Tibial artery (tissue), 4 donors: Measurements from ENCODE around the gene RPS5.

Source experiments
- DNase-seq, 2 donors: peaks; one replicate each; pipeline ENCODE4 v3.0.0-alpha.2; 2019
- H3K27ac ChIP-seq, 2 donors: fragments of 200-600 bp; sonication (generic) in 1 of 2; 1 replicate in 1 of 2; 2 replicates in 1 of 2; pipeline ENCODE4 v1.5.1; 2018 to 2019; ENCODE audit warnings: mild to moderate bottlenecking in 1 of 2
- H3K27me3 ChIP-seq, 2 donors: fragments of 200-600 bp; sonication (generic) in 1 of 2; one replicate each; pipeline versions ENCODE4 v1.5.1 to v1.6.0; 2016 to 2019
- H3K36me3 ChIP-seq, 3 donors: fragments of 200-600 bp; sonication (generic) in 2 of 3; one replicate each; pipeline ENCODE4 v1.5.1; 2016 to 2019; ENCODE audit warnings: mild to moderate bottlenecking in 2 of 3
- H3K4me1 ChIP-seq, 4 donors: fragments of 200-600 bp; sonication (generic) in 2 of 4; 1 replicate in 3 of 4; 2 replicates in 1 of 4; pipeline ENCODE4 v1.5.1; 2016 to 2019
- H3K4me3 ChIP-seq, 2 donors: fragments of 200-600 bp; sonication (generic) in 1 of 2; 1 replicate in 1 of 2; 2 replicates in 1 of 2; pipeline ENCODE4 v1.5.1; 2018 to 2019; ENCODE audit warnings: mild to moderate bottlenecking in 2 of 2
- H3K9me3 ChIP-seq, 3 donors: fragments of 200-600 bp; sonication (generic) in 1 of 3; one replicate each; pipeline ENCODE4 v1.5.1; 2016 to 2019
- intact Hi-C: fragments of 100-400 bp; cut with DNase I; formaldehyde crosslinking; loops from one replicate; pipeline ENCODE4 v1.15.0; 2023; ENCODE audit warnings: low total_unique reads
- TF ChIP-seq, protein P1 (sequence below), 2 experiments: fragments of 200-600 bp in 1 of 2; fragments of 450-650 bp in 1 of 2; IDR thresholded peaks; one replicate each; pipeline ENCODE4 v1.5.1; 2017 to 2019; ENCODE audit warnings: antibody characterized with exemption in 2 of 2, mild to moderate bottlenecking in 1 of 2, moderate library complexity in 1 of 2

The RPS5 gene

GRCh38 chr19:58380662-58381459, 6.2 kb upstream of the RPS5 start, which contains the start of gene ZNF837:
Gene ZNF837 (minus strand): TSS chr19:58381030. CDS start chr19:58369332, 11,698 bp downstream.
- no peaks in the 10 kb centered on the region for H3K9me3 ChIP-seq
- no peaks in the 10 kb centered on the region for H3K27me3 ChIP-seq
- intact Hi-C loops = loop anchor here (2.0 kb wide), 1 partner anchor 18 kb away; the partner anchor contains the start of gene ZNF497
- H3K4me1 ChIP-seq = peaks cover 6 to 33% (median 29%) of the 10 kb centered on the region in 4 donors
- peak within 1 kb of the TSS; percentile 87 to 95 for H3K27ac ChIP-seq
- H3K36me3 ChIP-seq = no peaks in the 10 kb centered on the region
- TF ChIP-seq, protein P1, sequence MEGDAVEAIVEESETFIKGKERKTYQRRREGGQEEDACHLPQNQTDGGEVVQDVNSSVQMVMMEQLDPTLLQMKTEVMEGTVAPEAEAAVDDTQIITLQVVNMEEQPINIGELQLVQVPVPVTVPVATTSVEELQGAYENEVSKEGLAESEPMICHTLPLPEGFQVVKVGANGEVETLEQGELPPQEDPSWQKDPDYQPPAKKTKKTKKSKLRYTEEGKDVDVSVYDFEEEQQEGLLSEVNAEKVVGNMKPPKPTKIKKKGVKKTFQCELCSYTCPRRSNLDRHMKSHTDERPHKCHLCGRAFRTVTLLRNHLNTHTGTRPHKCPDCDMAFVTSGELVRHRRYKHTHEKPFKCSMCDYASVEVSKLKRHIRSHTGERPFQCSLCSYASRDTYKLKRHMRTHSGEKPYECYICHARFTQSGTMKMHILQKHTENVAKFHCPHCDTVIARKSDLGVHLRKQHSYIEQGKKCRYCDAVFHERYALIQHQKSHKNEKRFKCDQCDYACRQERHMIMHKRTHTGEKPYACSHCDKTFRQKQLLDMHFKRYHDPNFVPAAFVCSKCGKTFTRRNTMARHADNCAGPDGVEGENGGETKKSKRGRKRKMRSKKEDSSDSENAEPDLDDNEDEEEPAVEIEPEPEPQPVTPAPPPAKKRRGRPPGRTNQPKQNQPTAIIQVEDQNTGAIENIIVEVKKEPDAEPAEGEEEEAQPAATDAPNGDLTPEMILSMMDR (IDR thresholded peaks at IDR 0.05) = peak in 1 of 2 experiments; percentile 30
- peak within 1 kb of the TSS; percentile 66 to 90 for H3K4me3 ChIP-seq
- peak; percentile 98 to 100 for DNase-seq

- peak overlapping the region; percentile 87 to 95 for H3K27ac ChIP-seq
- no peak for DNase-seq
- peak overlapping the region; percentile 66 to 90 for H3K4me3 ChIP-seq
- H3K27me3 ChIP-seq = no peaks in the 10 kb centered on the region
- intact Hi-C loops = loop anchor here (2.0 kb wide), 1 partner anchor 19 kb away; the partner anchor contains the start of gene ZNF497
- no peaks in the 10 kb centered on the region for H3K36me3 ChIP-seq
- peaks cover 6 to 39% (median 34%) of the 10 kb centered on the region in 4 donors for H3K4me1 ChIP-seq
- TF ChIP-seq, protein P1 (IDR thresholded peaks at IDR 0.05) = no peak
- no peaks in the 10 kb centered on the region for H3K9me3 ChIP-seq
These were observed 5.4 kb upstream of the RPS5 start for GRCh38 chr19:58381460-58382212.

GRCh38 chr19:58382997-58383603, 4.0 kb upstream of the RPS5 start:
- H3K4me1 ChIP-seq = peaks cover 6 to 46% (median 41%) of the 10 kb centered on the region in 4 donors
- H3K27ac ChIP-seq = no peak overlapping the region
- H3K27me3 ChIP-seq = no peaks in the 10 kb centered on the region
- no peaks in the 10 kb centered on the region for H3K9me3 ChIP-seq
- H3K4me3 ChIP-seq = no peak overlapping the region
- intact Hi-C loops = no loop called here
- no peak for DNase-seq
- TF ChIP-seq, protein P1 (IDR thresholded peaks at IDR 0.05) = no peak
- H3K36me3 ChIP-seq = peaks cover 0 to 2% (median 0%) of the 10 kb centered on the region in 3 donors

DNA sequence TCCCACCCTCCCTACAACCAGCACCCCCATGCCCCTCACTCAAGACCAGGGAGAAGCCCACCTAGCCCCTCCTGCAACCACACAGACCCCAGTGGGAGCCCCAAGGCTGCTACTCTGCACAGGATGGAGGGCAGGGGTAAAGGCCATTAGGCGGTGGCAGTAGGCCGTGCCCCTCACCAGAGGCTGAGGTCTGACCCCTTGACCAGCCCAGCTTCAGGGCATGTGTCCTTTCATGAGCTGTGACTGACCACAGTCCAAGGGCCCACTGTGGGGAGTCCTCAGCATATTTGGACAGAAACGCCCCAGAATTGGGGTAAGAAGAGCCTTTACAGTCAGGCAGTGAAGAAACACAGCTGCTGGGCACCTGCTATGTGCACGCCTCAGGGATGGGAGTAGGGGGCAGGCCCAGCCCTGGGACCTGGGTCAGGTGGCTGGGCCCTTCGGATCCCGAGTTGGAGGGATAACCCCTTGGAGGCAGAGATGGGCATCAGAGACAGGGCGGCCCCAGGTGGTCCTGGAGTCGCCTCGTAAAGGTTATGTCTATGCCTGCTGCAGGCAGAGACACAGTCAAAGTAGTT, 1.7 kb upstream of the RPS5 start:
- Histone ChIP-seq H3K9me3 (no peaks in the 10 kb centered on the region), H3K4me3 (peak overlapping the region; percentile 78 to 83), H3K27ac (peak overlapping the region; percentile 95 to 96), H3K27me3 (no peaks in the 10 kb centered on the region), H3K36me3 (peaks cover under 1 to 24% (median 17%) of the 10 kb centered on the region in 3 donors), H3K4me1 (peaks cover 0 to 43% (median 36%) of the 10 kb centered on the region in 4 donors)
- TF ChIP-seq, protein P1 (IDR thresholded peaks at IDR 0.05) = no peak
- intact Hi-C loops = no loop called here
- DNase-seq = no peak
